ENCODE results near the gene DLX5. TPM values are rescaled to one million over a fixed set of nuclear protein-coding genes. Genes with fewer than 3 reads are reported as not detected.
A peak's percentile ranks its signal among the peaks of the same experiment; 100 is the strongest.

Gene DLX5
- total RNA-seq, 1 donor = 2.5 TPM

GRCh38 chr7:97015279-97015678 is 9.4 kb downstream of the DLX5 start:
- H3K27me3 ChIP-seq (ENCODE audit: insufficient read depth, low read length) = peaks cover 9% of the 10 kb centered on the region
- H2AFZ ChIP-seq (ENCODE audit: low read length) = no peak overlapping the region
- TF ChIP-seq CTCF (IDR thresholded peaks at IDR 0.05; ENCODE audit: extremely low read depth, low read depth, low read length) = no peak
- H3K36me3 ChIP-seq (ENCODE audit: insufficient read depth, low read length) = no peaks in the 10 kb centered on the region
- H3K27ac ChIP-seq (ENCODE audit: low read depth, low read length) = no peak overlapping the region
- peak; percentile 78 for DNase-seq (ENCODE audit: insufficient read length, low spot score, missing footprints)
- H3K79me2 ChIP-seq (ENCODE audit: insufficient read depth, low read length) = peaks cover 2% of the 10 kb centered on the region
- H3K4me3 ChIP-seq (ENCODE audit: insufficient read depth, low read length) = no peak overlapping the region
- peaks cover 31% of the 10 kb centered on the region for H3K4me1 ChIP-seq (ENCODE audit: insufficient read depth, low read length)
- no peaks in the 10 kb centered on the region for H4K20me1 ChIP-seq (ENCODE audit: insufficient read depth, low read length)
- H3K4me2 ChIP-seq (ENCODE audit: insufficient read depth, low read length) = peak overlapping the region; percentile 85
- no peaks in the 10 kb centered on the region for H3K9me3 ChIP-seq (ENCODE audit: low read depth, low read length)

- no peaks in the 10 kb centered on the region for H3K9me3 ChIP-seq (ENCODE audit: low read depth, low read length)
- H3K4me2 ChIP-seq (ENCODE audit: insufficient read depth, low read length) = no peak overlapping the region
- no peak for DNase-seq (ENCODE audit: insufficient read length, low spot score, missing footprints)
- H3K36me3 ChIP-seq (ENCODE audit: insufficient read depth, low read length) = no peaks in the 10 kb centered on the region
- H4K20me1 ChIP-seq (ENCODE audit: insufficient read depth, low read length) = no peaks in the 10 kb centered on the region
- H3K4me3 ChIP-seq (ENCODE audit: insufficient read depth, low read length) = no peak overlapping the region
- H3K27me3 ChIP-seq (ENCODE audit: insufficient read depth, low read length) = peaks cover 9% of the 10 kb centered on the region
- no peak for TF ChIP-seq CTCF (IDR thresholded peaks at IDR 0.05; ENCODE audit: extremely low read depth, low read depth, low read length)
- no peak overlapping the region for H2AFZ ChIP-seq (ENCODE audit: low read length)
- peaks cover under 1% of the 10 kb centered on the region for H3K79me2 ChIP-seq (ENCODE audit: insufficient read depth, low read length)
- no peak overlapping the region for H3K27ac ChIP-seq (ENCODE audit: low read depth, low read length)
- H3K4me1 ChIP-seq (ENCODE audit: insufficient read depth, low read length) = peaks cover 22% of the 10 kb centered on the region
Measured at GRCh38 chr7:97014145-97014750, 10.4 kb downstream of the DLX5 start.

GRCh38 chr7:97013845-97014134 is 10.8 kb downstream of the DLX5 start:
- H3K27me3 ChIP-seq (ENCODE audit: insufficient read depth, low read length) = peaks cover 9% of the 10 kb centered on the region
- no peaks in the 10 kb centered on the region for H4K20me1 ChIP-seq (ENCODE audit: insufficient read depth, low read length)

More at GRCh38 chr7:97013845-97014134, 10.8 kb downstream of the DLX5 start:
- Histone ChIP-seq H3K4me2 (ENCODE audit: insufficient read depth, low read length) (no peak overlapping the region), H3K4me3 (ENCODE audit: insufficient read depth, low read length) (no peak overlapping the region), H3K79me2 (ENCODE audit: insufficient read depth, low read length) (no peaks in the 10 kb centered on the region), H3K9me3 (ENCODE audit: low read depth, low read length) (no peaks in the 10 kb centered on the region), H3K27ac (ENCODE audit: low read depth, low read length) (no peak overlapping the region), H2AFZ (ENCODE audit: low read length) (no peak overlapping the region), H3K36me3 (ENCODE audit: insufficient read depth, low read length) (no peaks in the 10 kb centered on the region), H3K4me1 (ENCODE audit: insufficient read depth, low read length) (peaks cover 21% of the 10 kb centered on the region)
- DNase-seq (ENCODE audit: insufficient read length, low spot score, missing footprints) = no peak
- TF ChIP-seq CTCF (IDR thresholded peaks at IDR 0.05; ENCODE audit: extremely low read depth, low read depth, low read length) = no peak

All from osteoblast (primary cell).